GM12872 (cell line): ENCODE data around the gene PAAF1.

Experiments used
- TF ChIP-seq, protein P1 (sequence below): IDR thresholded peaks from 3 replicates; pipeline ENCODE4 v1.5.1; 2011; ENCODE audit warnings: low read depth, mild to moderate bottlenecking, low read length, moderate library complexity; ENCODE audit not compliant: insufficient read depth

Gene PAAF1

GRCh38 chr11:73854680-73855079 lies 22.1 kb upstream of the PAAF1 start:
- TF ChIP-seq, protein P1, sequence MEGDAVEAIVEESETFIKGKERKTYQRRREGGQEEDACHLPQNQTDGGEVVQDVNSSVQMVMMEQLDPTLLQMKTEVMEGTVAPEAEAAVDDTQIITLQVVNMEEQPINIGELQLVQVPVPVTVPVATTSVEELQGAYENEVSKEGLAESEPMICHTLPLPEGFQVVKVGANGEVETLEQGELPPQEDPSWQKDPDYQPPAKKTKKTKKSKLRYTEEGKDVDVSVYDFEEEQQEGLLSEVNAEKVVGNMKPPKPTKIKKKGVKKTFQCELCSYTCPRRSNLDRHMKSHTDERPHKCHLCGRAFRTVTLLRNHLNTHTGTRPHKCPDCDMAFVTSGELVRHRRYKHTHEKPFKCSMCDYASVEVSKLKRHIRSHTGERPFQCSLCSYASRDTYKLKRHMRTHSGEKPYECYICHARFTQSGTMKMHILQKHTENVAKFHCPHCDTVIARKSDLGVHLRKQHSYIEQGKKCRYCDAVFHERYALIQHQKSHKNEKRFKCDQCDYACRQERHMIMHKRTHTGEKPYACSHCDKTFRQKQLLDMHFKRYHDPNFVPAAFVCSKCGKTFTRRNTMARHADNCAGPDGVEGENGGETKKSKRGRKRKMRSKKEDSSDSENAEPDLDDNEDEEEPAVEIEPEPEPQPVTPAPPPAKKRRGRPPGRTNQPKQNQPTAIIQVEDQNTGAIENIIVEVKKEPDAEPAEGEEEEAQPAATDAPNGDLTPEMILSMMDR, result no peak

- TF ChIP-seq, protein P1, result no peak
Measured at GRCh38 chr11:73856031-73856567, 20.7 kb upstream of the PAAF1 start.

DNA sequence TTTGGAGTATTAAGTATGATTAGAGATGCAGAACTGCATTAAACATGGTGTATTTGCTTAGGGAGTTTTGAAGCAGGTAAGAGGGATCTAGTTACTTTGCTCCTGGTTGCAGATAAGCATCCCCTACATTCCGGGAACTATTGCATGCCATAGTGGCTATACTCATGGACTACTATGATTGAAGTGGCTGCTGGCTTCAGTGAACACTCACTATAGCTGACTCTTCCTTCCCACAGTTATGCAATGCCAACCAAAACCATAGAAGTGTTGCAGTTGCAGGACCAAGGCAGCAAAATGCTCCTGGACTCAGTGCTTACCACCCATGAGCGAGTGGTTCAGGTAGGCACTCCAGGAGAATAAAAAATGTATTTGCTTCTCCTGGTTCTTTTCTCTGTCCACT lies 17.1 kb upstream of the PAAF1 start:
- TF ChIP-seq, protein P1, result no peak

- TF ChIP-seq, protein P1, result no peak
Measured at GRCh38 chr11:73860202-73860601, 16.6 kb upstream of the PAAF1 start.

GRCh38 chr11:73862986-73863385 lies 13.8 kb upstream of the PAAF1 start:
- TF ChIP-seq, protein P1, result no peak

DNA sequence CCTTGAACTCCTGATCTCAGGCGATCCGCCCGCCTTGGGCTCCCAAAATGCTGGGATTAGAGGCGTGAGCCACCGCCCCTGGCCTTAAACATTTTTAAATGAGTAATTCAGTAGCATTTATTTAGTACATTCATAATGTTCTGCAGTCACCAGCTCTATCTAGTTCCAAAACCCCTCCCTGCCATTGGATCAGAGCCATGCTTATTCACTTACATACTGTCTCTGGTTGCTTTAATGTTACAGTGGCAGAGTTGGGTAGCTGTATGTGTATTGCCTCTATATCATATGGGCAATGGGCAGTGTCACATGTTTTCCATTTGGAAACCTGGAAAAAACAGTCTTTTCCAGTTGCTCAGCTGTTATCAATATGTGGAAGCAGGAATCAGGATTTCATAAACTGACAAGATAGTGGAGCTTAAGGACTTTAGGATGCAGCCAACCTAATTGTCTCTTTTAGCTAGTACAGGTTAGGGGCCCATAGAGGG lies 10.7 kb upstream of the PAAF1 start:
- TF ChIP-seq, protein P1, result no peak

DNA sequence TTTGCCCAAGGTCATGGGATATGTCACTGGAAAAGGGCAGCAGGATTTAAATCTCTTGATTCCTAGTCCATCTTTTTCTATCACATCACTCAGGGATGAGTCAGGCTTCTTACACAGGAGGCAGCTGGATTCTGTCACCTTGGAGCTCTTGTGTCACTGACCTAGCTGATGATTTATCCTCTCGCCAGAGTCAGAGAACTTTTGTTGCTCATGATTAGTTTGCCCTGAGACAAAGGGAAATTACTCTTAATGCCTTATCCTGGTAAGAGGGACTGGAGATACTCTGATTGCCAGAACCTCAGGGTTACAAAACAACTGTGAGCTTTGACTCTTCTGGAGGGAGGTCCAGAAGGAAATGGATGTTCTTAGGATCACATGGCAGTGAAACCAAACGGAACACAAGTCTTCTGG lies 10.2 kb upstream of the PAAF1 start:
- TF ChIP-seq, protein P1, result no peak
